CD14-positive monocyte (primary cell): Measurements from ENCODE around the gene ECM2. TPM values are rescaled to one million over a fixed set of nuclear protein-coding genes. Genes with fewer than 3 reads are reported as not detected.

Experiments
- DNase-seq, 3 donors: peaks; one replicate each; pipeline ENCODE4 v3.0.0-alpha.2; 2011 to 2022
- H2AFZ ChIP-seq: 2 replicates; pipeline ENCODE4 v1.6.0; 2012; ENCODE audit warnings: mild to moderate bottlenecking, low read depth, low read length, inconsistent platforms; ENCODE audit not compliant: insufficient read depth, poor library complexity, severe bottlenecking
- H3K27ac ChIP-seq, 2 donors: 1 replicate in 1 of 2; 2 replicates in 1 of 2; pipeline ENCODE4 v1.5.1; 2012 to 2013; ENCODE audit warnings: low read length in 2 of 2, control low read depth in 1 of 2, inconsistent platforms in 1 of 2, low read depth in 1 of 2, mild to moderate bottlenecking in 1 of 2
- H3K27me3 ChIP-seq, 2 donors: one replicate each; pipeline versions ENCODE4 v1.6.0 to v1.6.1; 2011 to 2013; ENCODE audit warnings: low read length in 2 of 2; ENCODE audit not compliant: control insufficient read depth in 2 of 2, insufficient read depth in 2 of 2
- H3K36me3 ChIP-seq, 2 donors: replicated peaks in 1 of 2; 1 replicate in 1 of 2; 2 replicates in 1 of 2; pipeline versions ENCODE4 v1.5.1 to v1.6.1; 2012 to 2013; ENCODE audit warnings: low read length in 2 of 2, control low read depth in 1 of 2, inconsistent platforms in 1 of 2, mild to moderate bottlenecking in 1 of 2; ENCODE audit not compliant: insufficient read depth in 2 of 2, control insufficient read depth in 1 of 2
- H3K4me1 ChIP-seq, 2 donors: 1 replicate in 1 of 2; 2 replicates in 1 of 2; pipeline versions ENCODE4 v1.5.1 to v1.6.1; 2012 to 2013; ENCODE audit warnings: low read length in 2 of 2, control low read depth in 1 of 2, inconsistent platforms in 1 of 2, mild to moderate bottlenecking in 1 of 2, moderate library complexity in 1 of 2; ENCODE audit not compliant: insufficient read depth in 2 of 2, control insufficient read depth in 1 of 2
- H3K4me2 ChIP-seq: replicated peaks from 2 replicates; pipeline ENCODE3; 2012; ENCODE audit warnings: low read length, moderate library complexity, mild to moderate bottlenecking; ENCODE audit not compliant: poor library complexity, severe bottlenecking; ENCODE audit errors: extremely low read depth
- H3K4me3 ChIP-seq, 3 experiments: fragments of 200-600 bp in 1 of 3; sonication (generic) in 1 of 3; replicated peaks in 1 of 3; 1 replicate in 2 of 3; 2 replicates in 1 of 3; pipeline ENCODE4 v1.5.1; 2011 to 2013; ENCODE audit warnings: low read length in 3 of 3, mild to moderate bottlenecking in 3 of 3, control low read depth in 2 of 3, low read depth in 2 of 3, inconsistent platforms in 1 of 3, moderate library complexity in 1 of 3
- H3K79me2 ChIP-seq: 2 replicates; pipeline ENCODE4 v1.6.0; 2012; ENCODE audit warnings: mild to moderate bottlenecking, control low read depth, inconsistent platforms, low read length, moderate library complexity; ENCODE audit not compliant: insufficient read depth
- H3K9ac ChIP-seq: 2 replicates; pipeline ENCODE4 v1.6.0; 2017; ENCODE audit warnings: low read length, mild to moderate bottlenecking; ENCODE audit not compliant: insufficient read depth, poor library complexity, severe bottlenecking
- H3K9me3 ChIP-seq, 2 donors: replicated peaks in 1 of 2; 1 replicate in 1 of 2; 2 replicates in 1 of 2; pipeline versions ENCODE4 v1.5.1 to v1.6.1; 2012 to 2013; ENCODE audit warnings: low read length in 2 of 2, control low read depth in 1 of 2; ENCODE audit not compliant: control insufficient read depth in 1 of 2, insufficient read depth in 1 of 2
- H4K20me1 ChIP-seq: 2 replicates; pipeline ENCODE4 v1.6.0; 2012; ENCODE audit warnings: mild to moderate bottlenecking, low read length, control low read depth, moderate library complexity; ENCODE audit not compliant: insufficient read depth
- H3K27ac Mint-ChIP-seq, 7 donors: one replicate each; pipeline ENCODE4 v1.8.0; 2020; ENCODE audit warnings: mild to moderate bottlenecking in 7 of 7, mixed read lengths in 7 of 7, moderate library complexity in 6 of 7, inconsistent platforms in 2 of 7
- H3K27me3 Mint-ChIP-seq, 3 donors: one replicate each; pipeline ENCODE4 v1.8.0; 2021 to 2022; ENCODE audit warnings: low read depth in 3 of 3, mild to moderate bottlenecking in 3 of 3, mixed read lengths in 3 of 3, moderate library complexity in 3 of 3, inconsistent platforms in 1 of 3
- H3K36me3 Mint-ChIP-seq, 2 donors: one replicate each; pipeline ENCODE4 v1.8.0; 2020; ENCODE audit warnings: mixed read lengths in 2 of 2, inconsistent platforms in 1 of 2, mild to moderate bottlenecking in 1 of 2
- H3K4me1 Mint-ChIP-seq: one replicate; pipeline ENCODE4 v1.8.0; 2020; ENCODE audit warnings: mild to moderate bottlenecking, mixed read lengths
- H3K4me3 Mint-ChIP-seq, 2 donors: one replicate each; pipeline ENCODE4 v1.8.0; 2020; ENCODE audit warnings: mild to moderate bottlenecking in 2 of 2, mixed read lengths in 2 of 2, moderate library complexity in 1 of 2
- H3K9me3 Mint-ChIP-seq, 7 donors: one replicate each; pipeline ENCODE4 v1.8.0; 2020 to 2022; ENCODE audit warnings: mixed read lengths in 7 of 7, mild to moderate bottlenecking in 6 of 7, moderate library complexity in 6 of 7, inconsistent platforms in 2 of 7
- CTCF ChIP-seq: fragments of 200-600 bp; IDR thresholded peaks from one replicate; pipeline ENCODE4 v1.8.0; 2022; ENCODE audit warnings: antibody characterized with exemption, mild to moderate bottlenecking
- WGBS: methylation state at CpG from one replicate; pipeline ENCODE4 v1.1.5; 2013; ENCODE audit warnings: missing lambda C conversion rate; ENCODE audit not compliant: insufficient coverage; 5-methylcytosine and 5-hydroxymethylcytosine counted together
- intact Hi-C, 2 donors: fragments of 100-400 bp; cut with micrococcal nuclease; formaldehyde crosslinking; loops; one replicate each; pipeline versions ENCODE4 v1.15.0 to v1.15.1; 2023
- polyA plus RNA-seq, 3 donors: library from polyadenylated mRNA; depleted of rRNA in 1 of 3; unstranded in 2 of 3; stranded (reverse) in 1 of 3; fragments of 300-500 nt in 2 of 3; fragments of >200 nt in 1 of 3; fragmentation: Illumina TruSeq in 2 of 3; gene quantifications; 1 replicate in 2 of 3; 2 replicates in 1 of 3; pipeline ENCODE4 v1.2.3, GENCODE V29; 2012 to 2021

Gene ECM2
- polyA plus RNA-seq, 3 donors = 0.15 TPM; not detected in 2

GRCh38 chr9:92506184-92506857 is 29.5 kb downstream of the ECM2 start:
- DNase-seq = no peak
- Histone ChIP-seq H3K79me2 (no peaks in the 10 kb centered on the region), H3K9ac (no peak overlapping the region), H4K20me1 (no peaks in the 10 kb centered on the region), H3K4me3 (no peak overlapping the region), H3K4me2 (no peak overlapping the region), H2AFZ (no peak overlapping the region), H3K27me3 (no peaks in the 10 kb centered on the region), H3K9me3 (no peaks in the 10 kb centered on the region), H3K36me3 (no peaks in the 10 kb centered on the region), H3K4me1 (no peaks in the 10 kb centered on the region), H3K27ac (no peak overlapping the region)
- intact Hi-C loops = no loop called here
- Mint-ChIP-seq H3K4me3 (no peak overlapping the region), H3K9me3 (no peaks in the 10 kb centered on the region), H3K36me3 (peaks cover 0 to 1% of the 10 kb centered on the region in 2 donors), H3K27me3 (peaks cover 0 to 2% (median 0%) of the 10 kb centered on the region in 3 donors), H3K4me1 (peaks cover 14% of the 10 kb centered on the region), H3K27ac (no peak overlapping the region)
- WGBS = 80% methylated on average over 1 of the region's 3 CpGs
- no peak for TF ChIP-seq CTCF

- H3K27ac Mint-ChIP-seq = peak overlapping the region in 3 of 7 donors; percentile 8 to 73 (median 24)
- H3K9me3 Mint-ChIP-seq = no peaks in the 10 kb centered on the region
- H3K36me3 Mint-ChIP-seq = peaks cover 0 to 1% of the 10 kb centered on the region in 2 donors
- peaks cover 0 to 2% (median 0%) of the 10 kb centered on the region in 3 donors for H3K27me3 Mint-ChIP-seq
- Histone ChIP-seq H3K9me3 (no peaks in the 10 kb centered on the region), H3K36me3 (no peaks in the 10 kb centered on the region), H3K4me3 (no peak overlapping the region), H4K20me1 (no peaks in the 10 kb centered on the region), H3K27ac (no peak overlapping the region), H3K27me3 (no peaks in the 10 kb centered on the region), H3K4me2 (no peak overlapping the region), H3K79me2 (no peaks in the 10 kb centered on the region), H3K9ac (no peak overlapping the region), H3K4me1 (no peaks in the 10 kb centered on the region), H2AFZ (no peak overlapping the region)
- no peak for DNase-seq
- WGBS = 100% methylated on average over 1 of the region's 2 CpGs
- peaks cover 10% of the 10 kb centered on the region for H3K4me1 Mint-ChIP-seq
- intact Hi-C loops = no loop called here
- no peak overlapping the region for H3K4me3 Mint-ChIP-seq
- no peak for TF ChIP-seq CTCF
Measured at GRCh38 chr9:92504881-92505280, 30.9 kb downstream of the ECM2 start.
